Measurements from ENCODE around the gene TMBIM6.

The TMBIM6 gene, protein sequence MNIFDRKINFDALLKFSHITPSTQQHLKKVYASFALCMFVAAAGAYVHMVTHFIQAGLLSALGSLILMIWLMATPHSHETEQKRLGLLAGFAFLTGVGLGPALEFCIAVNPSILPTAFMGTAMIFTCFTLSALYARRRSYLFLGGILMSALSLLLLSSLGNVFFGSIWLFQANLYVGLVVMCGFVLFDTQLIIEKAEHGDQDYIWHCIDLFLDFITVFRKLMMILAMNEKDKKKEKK

DNA sequence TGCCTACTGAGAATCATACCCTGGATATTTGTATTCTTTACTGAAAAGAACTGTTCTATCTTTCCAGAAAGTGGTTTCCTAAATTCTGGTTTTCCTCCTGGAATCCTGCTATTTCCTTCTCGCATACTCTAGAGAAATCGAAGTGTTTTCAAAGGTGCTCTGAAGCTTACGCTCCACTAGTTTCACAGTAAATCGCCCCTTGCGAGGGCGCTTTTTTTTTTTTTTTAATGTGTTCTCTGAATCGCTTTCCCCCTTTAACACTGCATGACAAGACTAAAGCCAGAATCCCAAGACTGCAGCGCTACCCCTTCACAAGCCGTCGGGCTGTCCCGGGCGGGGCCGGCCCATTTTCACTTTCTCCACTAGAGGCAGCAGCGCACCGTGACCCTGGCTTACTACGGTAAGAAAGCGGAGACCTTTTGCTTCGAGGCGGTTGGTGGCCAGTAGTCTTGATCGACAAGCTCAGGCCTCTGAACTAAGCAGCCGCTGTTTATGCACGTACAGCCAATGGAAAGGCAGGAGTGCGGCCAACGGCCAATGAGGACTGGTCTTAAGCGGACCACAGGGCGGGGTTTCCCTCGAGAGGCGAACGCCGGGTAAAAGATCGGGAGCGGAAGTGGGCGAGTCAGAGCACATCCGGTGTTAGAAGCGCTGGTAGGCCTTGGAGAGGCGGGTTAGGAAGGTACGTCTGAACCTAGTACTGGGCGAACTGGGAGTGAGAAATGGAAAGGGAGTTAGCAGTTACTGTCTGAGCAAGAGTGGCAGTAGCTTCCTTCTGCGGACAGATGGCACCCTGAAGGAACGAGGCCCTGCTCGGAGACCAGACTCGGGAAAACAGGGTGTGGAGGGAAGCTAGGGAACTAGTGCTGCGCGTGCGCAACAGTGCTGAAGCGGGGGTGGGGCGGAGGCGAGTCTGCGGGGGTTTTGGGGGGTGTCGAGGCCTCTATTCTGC, at the start of gene TMBIM6:
Gene TMBIM6 (plus strand): TSS at position 628 of the 952 bp plus-strand sequence. CDS start 10,937 bp downstream, outside the sequence.
- peak within 1 kb of the TSS; percentile 86 for H3K4me3 Mint-ChIP-seq
- H3K9me3 Mint-ChIP-seq, result no peaks in the 10 kb centered on the region
- peak; percentile 99 for ATAC-seq
- peaks cover 42% of the 10 kb centered on the region for H3K4me1 Mint-ChIP-seq
- H3K27me3 Mint-ChIP-seq, result no peaks in the 10 kb centered on the region
- H3K27ac Mint-ChIP-seq, result peak within 1 kb of the TSS; percentile 90
- H3K36me3 Mint-ChIP-seq, result peaks cover 25% of the 10 kb centered on the region

DNA sequence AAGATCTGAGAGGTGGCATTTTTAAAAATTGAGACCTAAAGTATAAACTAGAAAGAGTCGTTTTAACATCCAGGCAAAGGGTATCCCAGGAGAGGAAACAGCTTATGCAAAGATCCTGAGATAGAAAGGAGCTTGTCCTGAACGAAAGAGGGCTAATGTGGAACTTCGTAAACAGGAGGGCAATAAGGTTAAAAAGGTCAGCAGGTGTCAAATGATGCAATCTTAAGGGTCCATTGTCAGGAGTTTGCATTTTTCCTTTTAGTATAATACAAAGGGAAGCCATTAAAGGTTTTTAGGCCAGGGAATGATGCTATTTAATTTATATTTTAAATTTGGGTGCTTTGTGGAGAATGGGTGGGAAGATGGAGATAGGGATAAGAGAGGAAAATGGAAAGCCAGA, 48.5 kb upstream of the TMBIM6 start:
- Mint-ChIP-seq H3K4me1 (peaks cover 53% of the 10 kb centered on the region), H3K27ac (no peak overlapping the region), H3K36me3 (peaks cover 1% of the 10 kb centered on the region), H3K27me3 (no peaks in the 10 kb centered on the region), H3K4me3 (no peak overlapping the region), H3K9me3 (no peaks in the 10 kb centered on the region)
- no peak for ATAC-seq

DNA sequence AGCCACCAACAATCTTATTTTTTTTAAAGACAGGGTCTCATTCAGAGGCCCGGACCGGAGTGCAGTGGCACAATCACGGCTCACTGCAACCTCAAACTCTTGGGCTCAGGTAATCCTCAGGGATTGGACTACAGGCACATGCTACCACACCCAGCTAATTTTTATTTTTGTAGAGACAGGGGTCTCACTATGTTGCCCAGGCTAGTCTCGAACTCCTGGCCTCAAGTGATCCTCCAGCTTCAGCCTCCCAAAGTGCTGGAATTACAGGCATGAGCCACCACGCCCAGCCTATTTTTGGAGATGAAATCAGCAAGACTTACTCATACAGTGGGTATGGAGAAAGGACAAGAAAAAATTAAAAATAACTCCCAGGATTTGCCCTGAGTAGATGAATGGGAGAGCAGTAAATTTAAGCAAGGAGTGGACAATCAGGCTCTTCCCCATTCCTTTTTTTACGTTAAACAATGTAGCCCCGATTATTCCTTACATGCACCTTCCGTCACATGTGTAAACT, 47.4 kb upstream of the TMBIM6 start:
- Mint-ChIP-seq H3K36me3 (no peaks in the 10 kb centered on the region), H3K4me1 (peaks cover 54% of the 10 kb centered on the region), H3K9me3 (no peaks in the 10 kb centered on the region), H3K4me3 (no peak overlapping the region), H3K27ac (no peak overlapping the region), H3K27me3 (no peaks in the 10 kb centered on the region)
- no peak for ATAC-seq

DNA sequence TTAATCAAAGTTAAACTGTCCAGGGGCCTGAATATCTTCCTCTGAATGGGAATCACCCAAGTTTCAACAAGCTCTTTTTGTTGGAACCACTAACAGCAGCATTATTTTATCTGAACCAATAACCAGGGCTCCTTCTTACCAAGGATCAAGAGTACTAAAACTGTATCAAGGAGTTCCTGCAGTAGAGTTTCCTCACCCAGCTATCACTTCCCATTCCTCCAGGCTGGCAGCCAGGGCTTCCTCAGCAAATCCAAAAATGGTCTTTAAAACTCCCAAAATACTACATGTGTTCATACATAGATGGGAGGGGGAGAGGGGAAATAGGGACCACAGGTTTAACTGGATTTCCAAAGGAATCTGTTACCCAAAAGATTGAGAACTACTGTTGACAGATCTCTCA, 44.6 kb upstream of the TMBIM6 start:
- ATAC-seq, result no peak
- Mint-ChIP-seq H3K36me3 (no peaks in the 10 kb centered on the region), H3K9me3 (no peaks in the 10 kb centered on the region), H3K27ac (peak overlapping the region; percentile 66), H3K4me1 (peaks cover 57% of the 10 kb centered on the region), H3K27me3 (no peaks in the 10 kb centered on the region), H3K4me3 (no peak overlapping the region)

DNA sequence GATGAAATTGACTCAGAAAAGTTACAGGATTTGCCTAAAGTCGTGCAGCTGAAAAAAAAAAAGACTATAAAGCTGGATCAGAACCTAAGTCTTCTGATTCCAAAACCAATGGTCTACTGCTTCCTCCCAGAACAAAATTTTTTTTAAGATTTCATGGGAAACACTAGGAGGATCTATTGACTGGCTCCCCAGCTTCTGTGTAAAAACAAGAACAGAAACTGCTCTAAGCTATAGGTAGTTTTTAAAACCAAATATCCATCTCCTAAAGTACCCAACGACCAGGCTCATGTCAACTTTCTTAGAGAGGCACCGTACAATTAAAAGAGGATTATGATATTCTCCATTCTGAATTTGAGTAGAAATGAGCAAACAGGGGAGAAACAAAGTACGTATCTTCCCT, 43.5 kb upstream of the TMBIM6 start:
- H3K27me3 Mint-ChIP-seq, result no peaks in the 10 kb centered on the region
- H3K9me3 Mint-ChIP-seq, result no peaks in the 10 kb centered on the region
- H3K4me3 Mint-ChIP-seq, result peak overlapping the region; percentile 74
- ATAC-seq, result no peak
- peaks cover 62% of the 10 kb centered on the region for H3K4me1 Mint-ChIP-seq
- no peaks in the 10 kb centered on the region for H3K36me3 Mint-ChIP-seq
- H3K27ac Mint-ChIP-seq, result peak overlapping the region; percentile 80

DNA sequence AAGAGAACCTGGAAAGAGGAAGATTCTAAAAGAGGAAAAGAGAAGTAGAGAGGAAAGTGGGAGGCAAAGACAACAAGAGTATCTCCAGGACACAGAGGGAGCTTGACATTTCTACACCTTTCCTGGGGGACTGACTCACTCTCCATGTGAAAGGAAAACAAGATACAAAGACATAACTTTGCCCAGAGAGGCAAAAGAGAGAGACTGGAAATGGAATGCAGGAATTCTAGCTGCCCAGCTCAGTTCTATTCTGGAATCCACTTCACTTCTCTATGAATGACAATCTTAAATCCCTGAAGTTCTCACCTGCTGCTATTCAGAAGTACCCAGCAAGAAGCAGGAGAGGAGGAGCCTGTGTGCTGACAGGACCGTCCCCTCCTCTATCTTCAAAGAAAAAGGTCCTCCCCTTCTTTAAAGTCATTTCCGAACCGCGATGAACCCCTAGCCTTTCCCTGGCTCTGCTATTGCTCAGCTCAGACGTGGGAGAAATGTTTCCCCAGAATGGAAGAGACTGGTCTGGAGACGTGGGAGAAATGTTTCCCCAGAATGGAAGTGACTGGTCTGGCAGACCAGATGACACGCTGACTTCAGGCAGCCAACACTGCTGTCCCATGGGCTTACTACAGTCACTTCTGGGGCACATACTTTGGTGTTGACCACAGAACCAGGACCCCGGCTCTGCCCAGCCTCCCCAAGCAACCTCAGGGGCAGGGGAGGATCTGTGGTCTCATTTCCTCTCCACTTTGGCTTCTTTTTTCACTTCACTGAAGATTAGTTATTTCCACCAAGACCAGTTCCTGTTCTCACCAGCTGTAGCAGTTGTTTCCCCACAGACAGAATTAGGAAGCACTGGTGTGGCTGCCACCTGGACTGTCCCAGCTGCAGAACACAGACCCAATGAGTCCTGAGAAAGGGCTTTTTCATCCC, 42.5 kb upstream of the TMBIM6 start:
- Mint-ChIP-seq H3K4me1 (peaks cover 67% of the 10 kb centered on the region), H3K4me3 (peak overlapping the region; percentile 74), H3K9me3 (no peaks in the 10 kb centered on the region), H3K36me3 (no peaks in the 10 kb centered on the region), H3K27me3 (no peaks in the 10 kb centered on the region), H3K27ac (peak overlapping the region; percentile 80)
- ATAC-seq, result peak; percentile 97

DNA sequence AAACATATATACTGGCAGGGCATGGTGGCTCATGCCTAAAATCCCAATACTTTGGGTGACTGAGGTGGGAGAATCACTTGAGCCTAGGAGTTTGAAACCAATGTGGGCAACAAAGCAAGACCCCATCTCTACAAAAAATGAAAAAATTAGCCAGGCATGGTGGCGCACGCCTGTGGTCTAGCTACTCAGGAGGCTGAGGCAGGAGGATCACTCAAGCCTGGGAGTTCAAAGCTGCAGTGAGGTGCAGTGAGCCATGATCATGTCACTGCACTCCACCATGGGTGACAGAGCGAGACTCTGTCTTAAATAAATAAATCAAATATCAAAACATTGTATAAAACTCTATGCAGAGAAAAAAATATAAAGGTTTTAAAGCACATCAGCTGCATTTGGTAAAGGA, 39.3 kb upstream of the TMBIM6 start:
- Mint-ChIP-seq H3K4me1 (peaks cover 89% of the 10 kb centered on the region), H3K9me3 (no peaks in the 10 kb centered on the region), H3K36me3 (no peaks in the 10 kb centered on the region), H3K4me3 (peak overlapping the region; percentile 55), H3K27me3 (no peaks in the 10 kb centered on the region), H3K27ac (peak overlapping the region; percentile 54)
- no peak for ATAC-seq

DNA sequence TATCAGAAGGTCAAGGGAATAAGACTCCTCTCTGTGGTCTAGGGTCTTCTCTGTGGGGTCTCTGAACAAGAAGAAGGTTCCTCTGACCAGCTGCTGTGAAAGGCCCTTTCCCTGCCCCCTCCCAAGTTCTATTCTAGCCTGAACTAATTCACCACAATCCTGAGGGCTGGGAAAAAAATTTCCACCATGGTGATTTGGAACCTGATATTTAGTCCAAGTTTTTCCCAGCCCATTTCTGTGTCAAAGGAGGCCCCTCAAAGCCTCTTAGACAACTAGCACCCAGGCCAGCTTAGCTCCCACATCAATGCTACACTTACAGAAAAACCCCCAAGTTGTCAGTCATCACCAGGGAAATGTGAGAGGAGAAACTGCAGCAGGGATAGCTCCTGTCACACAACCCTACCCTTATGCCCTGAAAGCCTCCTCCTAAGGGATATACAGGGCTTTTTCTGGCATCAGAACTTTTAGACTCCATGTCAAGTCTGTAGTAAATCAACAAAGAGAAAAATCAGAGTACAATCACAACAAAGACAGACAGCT, 38.6 kb upstream of the TMBIM6 start:
- Mint-ChIP-seq H3K27me3 (no peaks in the 10 kb centered on the region), H3K4me1 (peaks cover 90% of the 10 kb centered on the region), H3K36me3 (no peaks in the 10 kb centered on the region), H3K9me3 (no peaks in the 10 kb centered on the region), H3K4me3 (peak overlapping the region; percentile 99), H3K27ac (peak overlapping the region; percentile 54)
- no peak for ATAC-seq

DNA sequence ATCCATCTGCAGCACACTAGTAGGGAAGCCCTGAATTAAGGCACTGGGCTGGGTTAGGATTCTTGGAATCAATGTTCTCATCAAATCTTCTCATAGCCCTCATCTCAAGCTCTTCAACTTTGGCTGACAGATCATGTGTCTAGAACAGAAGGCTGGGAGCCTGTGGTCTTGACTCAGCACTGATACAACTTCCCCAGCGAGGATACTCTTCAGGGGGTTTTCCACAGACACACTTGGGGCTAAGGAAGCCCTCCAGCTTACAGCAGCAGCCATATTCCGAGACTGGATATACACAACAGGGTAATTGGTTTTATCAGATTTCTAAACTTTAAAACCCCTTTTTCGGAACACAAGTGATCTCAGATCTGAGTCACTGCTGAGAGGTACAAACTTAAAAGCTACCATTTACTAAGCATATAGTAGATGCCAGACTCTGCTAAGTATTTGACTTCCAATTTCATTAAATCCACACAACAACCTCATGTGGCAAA, 37.7 kb upstream of the TMBIM6 start:
- H3K27me3 Mint-ChIP-seq, result no peaks in the 10 kb centered on the region
- peak overlapping the region; percentile 99 for H3K4me3 Mint-ChIP-seq
- H3K27ac Mint-ChIP-seq, result peak overlapping the region; percentile 54
- no peak for ATAC-seq
- no peaks in the 10 kb centered on the region for H3K36me3 Mint-ChIP-seq
- no peaks in the 10 kb centered on the region for H3K9me3 Mint-ChIP-seq
- H3K4me1 Mint-ChIP-seq, result peaks cover 84% of the 10 kb centered on the region

DNA sequence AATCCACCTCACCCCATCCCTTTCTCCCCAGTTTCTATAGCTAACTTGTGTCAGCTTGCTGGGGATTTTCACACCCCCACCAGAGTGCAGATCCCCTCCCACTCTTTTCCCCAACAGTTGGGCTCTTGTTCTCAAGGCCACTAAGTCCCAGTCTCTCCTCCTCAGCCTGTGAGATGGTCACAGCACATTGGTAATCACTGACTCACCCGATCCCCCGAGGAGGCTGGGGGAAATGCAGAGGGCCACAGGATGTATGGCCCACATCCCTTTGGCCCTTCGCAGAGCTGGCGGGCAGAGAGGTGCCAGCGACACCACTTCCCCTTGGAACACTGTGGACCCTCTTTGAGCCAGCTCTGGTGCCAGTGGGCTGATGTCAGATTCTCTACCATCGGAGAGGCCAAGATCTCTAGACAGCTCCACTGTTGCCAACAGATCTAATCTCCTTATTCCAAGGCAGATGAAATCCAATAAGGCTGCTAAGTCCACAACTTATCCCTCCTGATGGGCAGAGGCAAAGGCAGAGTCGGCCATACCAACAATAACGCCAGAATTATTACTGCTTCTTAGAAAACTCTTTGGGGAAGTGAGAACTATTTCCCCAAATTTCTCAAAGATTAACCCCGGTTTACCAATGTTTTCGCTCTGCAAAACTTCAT, 35.8 kb upstream of the TMBIM6 start:
- no peak for ATAC-seq
- H3K4me1 Mint-ChIP-seq, result peaks cover 65% of the 10 kb centered on the region
- H3K36me3 Mint-ChIP-seq, result no peaks in the 10 kb centered on the region
- H3K27ac Mint-ChIP-seq, result peak overlapping the region; percentile 89
- H3K27me3 Mint-ChIP-seq, result no peaks in the 10 kb centered on the region
- H3K4me3 Mint-ChIP-seq, result peak overlapping the region; percentile 99
- H3K9me3 Mint-ChIP-seq, result no peaks in the 10 kb centered on the region

DNA sequence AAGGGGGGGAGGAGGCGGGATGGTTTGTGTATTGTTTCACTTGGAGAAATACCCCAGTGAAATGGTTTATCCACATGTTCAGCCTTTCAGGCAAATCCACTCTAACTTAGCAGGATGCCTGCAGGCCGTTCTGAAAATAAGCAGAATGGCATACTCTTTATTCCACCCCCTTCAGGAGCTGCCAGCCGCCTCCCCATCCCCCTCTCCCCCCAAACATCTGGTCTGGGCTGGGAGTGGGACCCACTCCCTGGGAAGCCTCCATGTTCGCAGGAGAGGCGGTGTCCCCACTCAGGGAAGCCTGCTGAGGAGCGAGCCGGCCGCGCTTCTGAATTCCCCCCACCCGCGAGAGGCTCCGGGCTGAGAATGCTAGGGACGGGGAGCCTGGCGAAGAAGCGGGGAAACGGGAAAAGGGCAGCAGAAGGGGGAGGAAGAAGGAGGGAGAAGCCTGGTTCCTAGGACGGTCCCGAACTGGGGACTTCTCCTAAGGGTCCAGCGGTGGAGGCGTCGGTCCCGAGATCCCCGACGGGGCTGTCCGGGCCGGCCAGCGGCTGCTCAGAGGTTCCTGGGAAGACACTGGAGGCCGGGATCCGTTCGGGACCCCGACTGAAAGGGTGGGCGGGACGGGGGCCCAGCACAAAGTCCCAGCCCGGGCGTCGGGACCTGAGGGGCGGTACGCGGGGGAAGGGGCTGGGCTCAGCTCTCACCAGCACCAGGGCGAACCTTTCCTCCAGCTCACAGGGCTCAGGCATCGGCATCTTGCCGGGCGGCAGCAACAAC, 34.8 kb upstream of the TMBIM6 start:
- H3K4me3 Mint-ChIP-seq, result peak overlapping the region; percentile 99
- H3K27me3 Mint-ChIP-seq, result no peaks in the 10 kb centered on the region
- H3K27ac Mint-ChIP-seq, result peak overlapping the region; percentile 89
- ATAC-seq, result peak; percentile 61
- no peaks in the 10 kb centered on the region for H3K36me3 Mint-ChIP-seq
- no peaks in the 10 kb centered on the region for H3K9me3 Mint-ChIP-seq
- H3K4me1 Mint-ChIP-seq, result peaks cover 58% of the 10 kb centered on the region

DNA sequence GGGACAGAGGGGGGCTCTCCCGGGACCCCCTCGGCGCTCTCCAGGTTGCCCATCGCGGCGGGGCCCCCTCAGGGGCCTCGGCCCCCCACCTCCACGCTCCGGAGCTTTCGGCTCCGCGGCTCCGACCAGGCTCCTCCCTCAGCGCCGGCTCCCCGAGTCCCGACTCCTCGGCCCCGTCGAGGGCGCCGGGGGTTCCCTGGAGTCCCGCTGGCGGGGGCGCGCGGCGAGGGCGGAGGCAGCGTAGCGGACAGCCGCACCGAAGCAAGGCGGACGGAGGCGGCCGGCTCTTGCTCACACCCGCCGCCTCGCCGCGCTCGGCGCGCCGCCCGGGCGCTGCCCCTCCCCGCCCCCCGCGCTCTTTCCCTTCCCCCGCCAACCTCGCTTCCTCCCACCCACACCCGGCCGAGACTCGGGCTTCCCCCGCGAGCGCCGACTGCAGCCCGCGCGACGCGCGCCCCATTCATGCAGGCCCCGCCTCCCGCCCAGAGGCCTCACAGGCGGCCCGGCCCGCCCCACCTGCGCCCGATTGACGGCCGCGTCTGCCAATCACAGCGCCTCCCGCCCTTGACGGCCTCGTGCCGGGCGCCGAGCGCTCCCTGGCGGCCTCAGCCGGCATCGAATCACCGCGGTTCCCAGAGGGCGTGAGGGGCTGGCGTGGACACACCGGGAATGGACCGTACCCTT, 34.1 kb upstream of the TMBIM6 start, which contains the start of gene FMNL3:
Gene FMNL3 (minus strand): TSS at position 278 of the 684 bp plus-strand sequence. CDS start 225 bp downstream, at position 53.
- Mint-ChIP-seq H3K36me3 (no peaks in the 10 kb centered on the region), H3K9me3 (no peaks in the 10 kb centered on the region), H3K4me1 (peaks cover 51% of the 10 kb centered on the region), H3K4me3 (peak within 1 kb of the TSS; percentile 99), H3K27ac (peak within 1 kb of the TSS; percentile 89), H3K27me3 (no peaks in the 10 kb centered on the region)
- peak; percentile 96 for ATAC-seq

DNA sequence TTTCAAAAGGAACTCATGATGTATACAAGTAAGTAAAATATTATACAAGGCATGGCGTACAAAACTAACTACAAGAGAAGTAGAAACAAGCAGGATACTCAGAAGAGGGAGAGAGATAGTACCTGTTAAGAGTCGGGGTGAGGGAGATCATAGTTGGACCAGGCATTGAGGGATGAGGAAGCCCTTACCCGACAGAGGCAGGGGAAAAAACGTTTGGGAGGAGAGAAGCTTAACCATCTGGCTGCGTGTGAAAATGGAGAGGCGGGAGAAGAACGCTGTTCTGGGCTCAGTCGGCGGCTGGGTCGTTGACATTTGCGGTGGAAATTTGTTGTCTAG, 33.6 kb upstream of the TMBIM6 start:
- peaks cover 46% of the 10 kb centered on the region for H3K4me1 Mint-ChIP-seq
- no peaks in the 10 kb centered on the region for H3K27me3 Mint-ChIP-seq
- H3K27ac Mint-ChIP-seq, result peak overlapping the region; percentile 89
- peak overlapping the region; percentile 79 for H3K4me3 Mint-ChIP-seq
- H3K36me3 Mint-ChIP-seq, result no peaks in the 10 kb centered on the region
- H3K9me3 Mint-ChIP-seq, result no peaks in the 10 kb centered on the region
- ATAC-seq, result no peak
